CD4-positive, alpha-beta T cell (primary cell): Measurements from ENCODE around the gene AGBL5. TPM values are rescaled to one million over a fixed set of nuclear protein-coding genes. Genes with fewer than 3 reads are reported as not detected.
A peak's percentile ranks its signal among the peaks of the same experiment; 100 is the strongest.

Experiments used
- ATAC-seq: fragments of 200-7000 bp; cut with Tn5 transposase; one replicate; pipeline ENCODE4 v1.10.0; 2022; ENCODE audit warnings: mild to moderate bottlenecking; ENCODE audit not compliant: poor library complexity
- CTCF ChIA-PET: fragments of 350-600 bp; sonication (Branson Sonifier 250); formaldehyde crosslinking; loops from one replicate; lab custom pipeline; 2021; ENCODE audit warnings: antibody characterized with exemption, inconsistent platforms; lab: Charles Lee
- POLR2A ChIA-PET: fragments of 350-600 bp; sonication (Branson Sonifier 250); formaldehyde crosslinking; loops from one replicate; lab custom pipeline; 2021; ENCODE audit warnings: antibody characterized with exemption, inconsistent platforms; lab: Charles Lee
- DNase-seq, 14 experiments: peaks; one replicate each; pipeline ENCODE4 v3.0.0-alpha.2; 2013 to 2020; ENCODE audit warnings: mixed read lengths in 2 of 14
- H3K27ac ChIP-seq, 2 donors: one replicate each; pipeline versions ENCODE4 v1.5.1 to v1.7.0; 2013; ENCODE audit warnings: low read length in 2 of 2, low read depth in 1 of 2, mild to moderate bottlenecking in 1 of 2
- H3K27me3 ChIP-seq, 2 experiments: 1 replicate in 1 of 2; 2 replicates in 1 of 2; pipeline versions ENCODE4 v1.6.1 to v1.7.0; 2013; ENCODE audit warnings: low read length in 2 of 2, control low read depth in 1 of 2, mild to moderate bottlenecking in 1 of 2, moderate library complexity in 1 of 2; ENCODE audit not compliant: insufficient read depth in 2 of 2, control insufficient read depth in 1 of 2
- H3K36me3 ChIP-seq: one replicate; pipeline ENCODE4 v1.6.1; 2013; ENCODE audit warnings: low read length, control low read depth; ENCODE audit not compliant: insufficient read depth
- H3K4me1 ChIP-seq: one replicate; pipeline ENCODE4 v1.6.1; 2013; ENCODE audit warnings: low read length, control low read depth; ENCODE audit not compliant: insufficient read depth
- H3K4me3 ChIP-seq: one replicate; pipeline ENCODE4 v1.5.1; 2013; ENCODE audit warnings: mild to moderate bottlenecking, low read length, moderate library complexity
- H3K9me3 ChIP-seq, 2 experiments: 1 replicate in 1 of 2; 2 replicates in 1 of 2; pipeline versions ENCODE4 v1.6.1 to v1.7.0; 2013; ENCODE audit warnings: low read length in 2 of 2, mild to moderate bottlenecking in 2 of 2, control low read depth in 1 of 2, moderate library complexity in 1 of 2; ENCODE audit not compliant: control insufficient read depth in 1 of 2, insufficient read depth in 1 of 2
- H3K27ac Mint-ChIP-seq: one replicate; pipeline ENCODE4 v1.8.0; 2020; ENCODE audit warnings: mixed read lengths
- H3K27me3 Mint-ChIP-seq: one replicate; pipeline ENCODE4 v1.8.0; 2021; ENCODE audit warnings: mixed read lengths
- H3K36me3 Mint-ChIP-seq: one replicate; pipeline ENCODE4 v1.8.0; 2021; ENCODE audit warnings: low read depth, mixed read lengths
- H3K4me1 Mint-ChIP-seq: one replicate; pipeline ENCODE4 v1.8.0; 2021; ENCODE audit warnings: low read depth, mixed read lengths
- H3K4me3 Mint-ChIP-seq: one replicate; pipeline ENCODE4 v1.8.0; 2020; ENCODE audit warnings: mild to moderate bottlenecking, mixed read lengths
- H3K9me3 Mint-ChIP-seq: one replicate; pipeline ENCODE4 v1.8.0; 2020; ENCODE audit warnings: mixed read lengths
- intact Hi-C, 2 experiments: fragments of 100-400 bp; cut with DNase I in 1 of 2; cut with micrococcal nuclease in 1 of 2; formaldehyde crosslinking; loops; one replicate each; pipeline versions ENCODE4 v1.15.1 to v1.9.0; 2023 to 2025; cut with DNase I, micrococcal nuclease
- total RNA-seq, 174 experiments: library from RNA in 2 of 174; stranded (reverse) in 2 of 174; gene quantifications; one replicate each; pipeline ENCODE4 v1.2.3 and lab custom pipeline; 2021 to 2026
- TF ChIP-seq, protein P1 (sequence below): fragments of 200-600 bp; IDR thresholded peaks from one replicate; pipeline ENCODE4 v1.8.0; 2022; ENCODE audit warnings: antibody characterized with exemption, mild to moderate bottlenecking

Gene AGBL5
- total RNA-seq, 2 experiments from 2014 or later = 10.8 to 11.6 TPM

DNA sequence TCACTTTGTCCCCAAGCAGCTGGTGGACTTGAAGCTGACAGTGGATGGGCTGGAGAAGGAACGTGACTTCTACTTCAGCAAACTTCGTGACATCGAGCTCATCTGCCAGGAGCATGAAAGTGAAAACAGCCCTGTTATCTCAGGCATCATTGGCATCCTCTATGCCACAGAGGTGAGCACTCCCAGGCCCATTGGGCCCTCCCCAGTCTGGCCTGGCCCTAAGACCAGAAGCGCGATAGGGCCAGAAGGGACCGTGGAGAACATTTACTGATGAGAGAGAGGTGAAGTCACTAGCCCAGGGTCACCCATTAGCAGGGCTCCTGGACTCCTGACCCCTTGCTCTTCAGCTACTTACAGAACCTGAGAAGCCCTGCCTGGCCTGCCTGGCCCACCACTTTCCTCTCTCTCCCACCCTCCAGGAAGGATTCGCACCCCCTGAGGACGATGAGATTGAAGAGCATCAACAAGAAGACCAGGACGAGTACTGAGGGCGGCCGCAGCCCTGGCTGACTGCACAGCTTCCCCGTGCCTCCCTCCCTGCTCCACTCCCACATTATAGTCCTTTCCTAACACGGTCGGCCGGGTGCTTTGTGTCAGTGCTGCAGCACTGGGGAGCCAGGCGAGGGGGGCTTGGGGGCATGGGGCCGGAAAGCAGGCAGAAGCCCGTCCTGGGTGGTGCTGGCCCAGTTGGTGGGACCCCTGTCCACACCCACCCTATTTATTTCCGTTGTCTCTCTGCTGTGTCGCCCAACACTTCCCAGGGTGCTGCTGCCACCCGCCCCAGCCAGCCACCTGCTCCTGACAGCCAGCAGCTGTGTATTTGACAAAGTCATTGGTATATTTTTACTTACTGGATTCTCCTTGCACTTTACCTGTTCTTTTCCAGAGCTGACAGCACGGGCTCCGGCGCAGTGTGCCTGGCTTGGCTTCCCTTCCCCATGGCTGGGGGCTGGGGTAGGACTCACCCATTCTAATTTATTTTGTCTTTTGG, 25.3 kb upstream of the AGBL5 start:
- no peak for DNase-seq
- no peaks in the 10 kb centered on the region for H3K9me3 Mint-ChIP-seq
- H3K9me3 ChIP-seq = no peaks in the 10 kb centered on the region
- TF ChIP-seq, protein P1, sequence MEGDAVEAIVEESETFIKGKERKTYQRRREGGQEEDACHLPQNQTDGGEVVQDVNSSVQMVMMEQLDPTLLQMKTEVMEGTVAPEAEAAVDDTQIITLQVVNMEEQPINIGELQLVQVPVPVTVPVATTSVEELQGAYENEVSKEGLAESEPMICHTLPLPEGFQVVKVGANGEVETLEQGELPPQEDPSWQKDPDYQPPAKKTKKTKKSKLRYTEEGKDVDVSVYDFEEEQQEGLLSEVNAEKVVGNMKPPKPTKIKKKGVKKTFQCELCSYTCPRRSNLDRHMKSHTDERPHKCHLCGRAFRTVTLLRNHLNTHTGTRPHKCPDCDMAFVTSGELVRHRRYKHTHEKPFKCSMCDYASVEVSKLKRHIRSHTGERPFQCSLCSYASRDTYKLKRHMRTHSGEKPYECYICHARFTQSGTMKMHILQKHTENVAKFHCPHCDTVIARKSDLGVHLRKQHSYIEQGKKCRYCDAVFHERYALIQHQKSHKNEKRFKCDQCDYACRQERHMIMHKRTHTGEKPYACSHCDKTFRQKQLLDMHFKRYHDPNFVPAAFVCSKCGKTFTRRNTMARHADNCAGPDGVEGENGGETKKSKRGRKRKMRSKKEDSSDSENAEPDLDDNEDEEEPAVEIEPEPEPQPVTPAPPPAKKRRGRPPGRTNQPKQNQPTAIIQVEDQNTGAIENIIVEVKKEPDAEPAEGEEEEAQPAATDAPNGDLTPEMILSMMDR = no peak
- intact Hi-C loops = no loop called here
- no peak overlapping the region for H3K27ac ChIP-seq
- H3K4me1 Mint-ChIP-seq = peaks cover 7% of the 10 kb centered on the region
- H3K36me3 Mint-ChIP-seq = peaks cover 4% of the 10 kb centered on the region
- no peak overlapping the region for H3K4me3 Mint-ChIP-seq
- H3K4me3 ChIP-seq = no peak overlapping the region
- no peaks in the 10 kb centered on the region for H3K27me3 ChIP-seq
- H3K27ac Mint-ChIP-seq = no peak overlapping the region
- ATAC-seq = no peak
- ChIA-PET POLR2A (no interaction called here), CTCF (no interaction called here)
- H3K27me3 Mint-ChIP-seq = no peaks in the 10 kb centered on the region
- peaks cover 5% of the 10 kb centered on the region for H3K36me3 ChIP-seq
- H3K4me1 ChIP-seq = peaks cover 4% of the 10 kb centered on the region

DNA sequence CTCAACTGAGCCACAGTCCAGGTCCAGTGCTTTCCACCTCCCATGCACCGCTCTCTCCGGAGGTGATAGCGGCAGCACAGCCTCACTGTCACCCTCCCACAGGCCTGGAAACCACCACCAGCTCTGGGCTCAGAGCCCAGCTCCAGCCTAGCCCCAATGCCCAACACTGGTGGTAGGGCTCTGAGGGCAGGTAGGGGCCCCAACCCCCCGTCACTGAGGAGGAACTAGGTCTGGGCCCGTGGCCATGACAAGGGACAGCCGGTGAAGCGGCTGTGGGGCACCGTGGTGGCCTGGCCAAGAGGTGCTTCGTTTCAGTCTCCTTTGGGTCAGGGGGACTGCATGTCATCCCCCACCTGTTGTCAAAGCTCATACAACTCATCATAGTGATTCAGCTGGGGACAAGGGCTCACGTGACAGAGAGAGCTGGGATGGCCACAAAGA, 24.2 kb upstream of the AGBL5 start:
- no peak overlapping the region for H3K27ac Mint-ChIP-seq
- Histone ChIP-seq H3K4me1 (peaks cover 13% of the 10 kb centered on the region), H3K4me3 (no peak overlapping the region), H3K9me3 (no peaks in the 10 kb centered on the region), H3K36me3 (peaks cover 4% of the 10 kb centered on the region), H3K27ac (no peak overlapping the region), H3K27me3 (no peaks in the 10 kb centered on the region)
- peaks cover 4% of the 10 kb centered on the region for H3K36me3 Mint-ChIP-seq
- no peak overlapping the region for H3K4me3 Mint-ChIP-seq
- H3K9me3 Mint-ChIP-seq = no peaks in the 10 kb centered on the region
- ChIA-PET CTCF (no interaction called here), POLR2A (no interaction called here)
- DNase-seq (no peak), ATAC-seq (no peak)
- intact Hi-C loops = no loop called here
- no peaks in the 10 kb centered on the region for H3K27me3 Mint-ChIP-seq
- TF ChIP-seq, protein P1 = no peak
- peaks cover 16% of the 10 kb centered on the region for H3K4me1 Mint-ChIP-seq

DNA sequence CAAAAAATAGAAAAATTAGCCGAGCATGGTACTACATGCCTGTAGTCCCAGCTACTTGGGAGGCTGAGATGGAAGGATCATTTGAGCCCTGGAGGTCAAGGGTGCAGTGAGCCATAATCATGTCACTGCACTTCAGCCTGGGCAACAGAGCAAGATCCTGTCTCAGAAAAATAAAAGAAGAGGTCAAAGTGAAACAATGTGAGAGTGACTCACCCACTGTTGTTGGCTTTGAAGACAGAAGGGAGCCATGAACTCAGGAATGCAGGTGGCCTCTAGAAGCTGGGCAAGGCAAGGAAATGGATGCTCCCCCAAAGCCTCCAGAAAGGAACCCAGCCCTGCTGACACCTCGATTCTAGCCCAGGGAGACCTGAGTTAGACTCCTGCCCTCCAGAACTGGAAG, 22.4 kb upstream of the AGBL5 start:
- Mint-ChIP-seq H3K4me1 (peaks cover 32% of the 10 kb centered on the region), H3K9me3 (no peaks in the 10 kb centered on the region), H3K36me3 (peaks cover 17% of the 10 kb centered on the region), H3K4me3 (peak overlapping the region; percentile 37), H3K27ac (no peak overlapping the region), H3K27me3 (no peaks in the 10 kb centered on the region)
- TF ChIP-seq, protein P1 = no peak
- no peaks in the 10 kb centered on the region for H3K27me3 ChIP-seq
- no peak overlapping the region for H3K4me3 ChIP-seq
- intact Hi-C loops = no loop called here
- CTCF ChIA-PET = no interaction called here
- H3K4me1 ChIP-seq = peaks cover 27% of the 10 kb centered on the region
- no peaks in the 10 kb centered on the region for H3K9me3 ChIP-seq
- DNase-seq (no peak), ATAC-seq (no peak)
- H3K27ac ChIP-seq = no peak overlapping the region
- POLR2A ChIA-PET = no interaction called here
- peaks cover 2% of the 10 kb centered on the region for H3K36me3 ChIP-seq
